ENCODE data around the gene PTPN13.

Gene PTPN13

DNA sequence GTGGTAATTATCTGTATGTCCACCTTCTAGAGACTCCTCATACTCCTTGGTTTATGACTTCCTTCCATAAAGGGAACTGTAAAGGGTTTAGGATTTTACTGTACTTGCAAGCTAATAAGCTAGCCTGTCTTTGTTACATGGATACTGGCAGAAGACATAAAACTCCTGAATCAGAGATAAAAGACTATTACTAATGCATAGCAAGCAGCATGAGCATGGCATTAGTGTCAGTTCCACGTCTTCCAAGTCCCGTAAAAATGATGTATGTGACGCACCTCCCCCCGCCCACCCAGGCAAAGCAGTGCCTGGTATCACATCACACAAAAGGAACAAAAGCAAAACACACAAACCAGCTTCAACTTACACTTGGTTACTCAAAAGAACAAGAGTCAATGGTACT is 184.1 kb downstream of the PTPN13 start (continued):
- TF ChIP-seq, protein P1, sequence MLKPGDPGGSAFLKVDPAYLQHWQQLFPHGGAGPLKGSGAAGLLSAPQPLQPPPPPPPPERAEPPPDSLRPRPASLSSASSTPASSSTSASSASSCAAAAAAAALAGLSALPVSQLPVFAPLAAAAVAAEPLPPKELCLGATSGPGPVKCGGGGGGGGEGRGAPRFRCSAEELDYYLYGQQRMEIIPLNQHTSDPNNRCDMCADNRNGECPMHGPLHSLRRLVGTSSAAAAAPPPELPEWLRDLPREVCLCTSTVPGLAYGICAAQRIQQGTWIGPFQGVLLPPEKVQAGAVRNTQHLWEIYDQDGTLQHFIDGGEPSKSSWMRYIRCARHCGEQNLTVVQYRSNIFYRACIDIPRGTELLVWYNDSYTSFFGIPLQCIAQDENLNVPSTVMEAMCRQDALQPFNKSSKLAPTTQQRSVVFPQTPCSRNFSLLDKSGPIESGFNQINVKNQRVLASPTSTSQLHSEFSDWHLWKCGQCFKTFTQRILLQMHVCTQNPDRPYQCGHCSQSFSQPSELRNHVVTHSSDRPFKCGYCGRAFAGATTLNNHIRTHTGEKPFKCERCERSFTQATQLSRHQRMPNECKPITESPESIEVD (tag by site-specific recombination; IDR thresholded peaks at IDR 0.05), result peak; percentile 74
- TF ChIP-seq ZNF202 (tag by site-specific recombination; IDR thresholded peaks at IDR 0.05; ENCODE audit: borderline replicate concordance) (no peak), ZNF621 (tag by site-specific recombination; IDR thresholded peaks at IDR 0.05) (no peak), ZNF843 (tag by site-specific recombination; IDR thresholded peaks at IDR 0.05) (peak; percentile 91), ZNF394 (tag by site-specific recombination; IDR thresholded peaks at IDR 0.05; ENCODE audit: borderline replicate concordance) (no peak), KLF1 (tag by site-specific recombination; IDR thresholded peaks at IDR 0.05) (no peak), ZNF561 (tag by site-specific recombination; IDR thresholded peaks at IDR 0.05; ENCODE audit: borderline replicate concordance) (peak; percentile 27; the same call in 1 of the 2 replicates), KLF10 (tag by site-specific recombination; IDR thresholded peaks at IDR 0.05) (no peak), ZNF239 (tag by site-specific recombination; IDR thresholded peaks at IDR 0.05) (no peak), ZNF830 (tag by site-specific recombination; IDR thresholded peaks at IDR 0.05; ENCODE audit: low read depth) (no peak), ZSCAN30 (tag by site-specific recombination; IDR thresholded peaks at IDR 0.05) (peak; percentile 23; the same call in 1 of the 2 replicates), ZNF777 (tag by site-specific recombination; IDR thresholded peaks at IDR 0.05; ENCODE audit: borderline replicate concordance) (no peak), ZXDB (tag by site-specific recombination; IDR thresholded peaks at IDR 0.05) (peak; percentile 41; the same call in 1 of the 2 replicates), ZNF211 (tag by site-specific recombination; IDR thresholded peaks at IDR 0.05; ENCODE audit: low read depth) (no peak)
- TF ChIP-seq, protein P2, sequence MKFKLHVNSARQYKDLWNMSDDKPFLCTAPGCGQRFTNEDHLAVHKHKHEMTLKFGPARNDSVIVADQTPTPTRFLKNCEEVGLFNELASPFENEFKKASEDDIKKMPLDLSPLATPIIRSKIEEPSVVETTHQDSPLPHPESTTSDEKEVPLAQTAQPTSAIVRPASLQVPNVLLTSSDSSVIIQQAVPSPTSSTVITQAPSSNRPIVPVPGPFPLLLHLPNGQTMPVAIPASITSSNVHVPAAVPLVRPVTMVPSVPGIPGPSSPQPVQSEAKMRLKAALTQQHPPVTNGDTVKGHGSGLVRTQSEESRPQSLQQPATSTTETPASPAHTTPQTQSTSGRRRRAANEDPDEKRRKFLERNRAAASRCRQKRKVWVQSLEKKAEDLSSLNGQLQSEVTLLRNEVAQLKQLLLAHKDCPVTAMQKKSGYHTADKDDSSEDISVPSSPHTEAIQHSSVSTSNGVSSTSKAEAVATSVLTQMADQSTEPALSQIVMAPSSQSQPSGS (tag by site-specific recombination; IDR thresholded peaks at IDR 0.05; ENCODE audit: low read depth), result no peak
- TF ChIP-seq, protein P3, sequence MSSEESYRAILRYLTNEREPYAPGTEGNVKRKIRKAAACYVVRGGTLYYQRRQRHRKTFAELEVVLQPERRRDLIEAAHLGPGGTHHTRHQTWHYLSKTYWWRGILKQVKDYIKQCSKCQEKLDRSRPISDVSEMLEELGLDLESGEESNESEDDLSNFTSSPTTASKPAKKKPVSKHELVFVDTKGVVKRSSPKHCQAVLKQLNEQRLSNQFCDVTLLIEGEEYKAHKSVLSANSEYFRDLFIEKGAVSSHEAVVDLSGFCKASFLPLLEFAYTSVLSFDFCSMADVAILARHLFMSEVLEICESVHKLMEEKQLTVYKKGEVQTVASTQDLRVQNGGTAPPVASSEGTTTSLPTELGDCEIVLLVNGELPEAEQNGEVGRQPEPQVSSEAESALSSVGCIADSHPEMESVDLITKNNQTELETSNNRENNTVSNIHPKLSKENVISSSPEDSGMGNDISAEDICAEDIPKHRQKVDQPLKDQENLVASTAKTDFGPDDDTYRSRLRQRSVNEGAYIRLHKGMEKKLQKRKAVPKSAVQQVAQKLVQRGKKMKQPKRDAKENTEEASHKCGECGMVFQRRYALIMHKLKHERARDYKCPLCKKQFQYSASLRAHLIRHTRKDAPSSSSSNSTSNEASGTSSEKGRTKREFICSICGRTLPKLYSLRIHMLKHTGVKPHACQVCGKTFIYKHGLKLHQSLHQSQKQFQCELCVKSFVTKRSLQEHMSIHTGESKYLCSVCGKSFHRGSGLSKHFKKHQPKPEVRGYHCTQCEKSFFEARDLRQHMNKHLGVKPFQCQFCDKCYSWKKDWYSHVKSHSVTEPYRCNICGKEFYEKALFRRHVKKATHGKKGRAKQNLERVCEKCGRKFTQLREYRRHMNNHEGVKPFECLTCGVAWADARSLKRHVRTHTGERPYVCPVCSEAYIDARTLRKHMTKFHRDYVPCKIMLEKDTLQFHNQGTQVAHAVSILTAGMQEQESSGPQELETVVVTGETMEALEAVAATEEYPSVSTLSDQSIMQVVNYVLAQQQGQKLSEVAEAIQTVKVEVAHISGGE (tag by site-specific recombination; conservative IDR thresholded peaks at IDR 0.05; ENCODE audit: low read depth), result no peak
- TF ChIP-seq, protein P4, sequence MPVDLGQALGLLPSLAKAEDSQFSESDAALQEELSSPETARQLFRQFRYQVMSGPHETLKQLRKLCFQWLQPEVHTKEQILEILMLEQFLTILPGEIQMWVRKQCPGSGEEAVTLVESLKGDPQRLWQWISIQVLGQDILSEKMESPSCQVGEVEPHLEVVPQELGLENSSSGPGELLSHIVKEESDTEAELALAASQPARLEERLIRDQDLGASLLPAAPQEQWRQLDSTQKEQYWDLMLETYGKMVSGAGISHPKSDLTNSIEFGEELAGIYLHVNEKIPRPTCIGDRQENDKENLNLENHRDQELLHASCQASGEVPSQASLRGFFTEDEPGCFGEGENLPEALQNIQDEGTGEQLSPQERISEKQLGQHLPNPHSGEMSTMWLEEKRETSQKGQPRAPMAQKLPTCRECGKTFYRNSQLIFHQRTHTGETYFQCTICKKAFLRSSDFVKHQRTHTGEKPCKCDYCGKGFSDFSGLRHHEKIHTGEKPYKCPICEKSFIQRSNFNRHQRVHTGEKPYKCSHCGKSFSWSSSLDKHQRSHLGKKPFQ (tag by site-specific recombination; IDR thresholded peaks at IDR 0.05), result no peak
- TF ChIP-seq, protein P5, sequence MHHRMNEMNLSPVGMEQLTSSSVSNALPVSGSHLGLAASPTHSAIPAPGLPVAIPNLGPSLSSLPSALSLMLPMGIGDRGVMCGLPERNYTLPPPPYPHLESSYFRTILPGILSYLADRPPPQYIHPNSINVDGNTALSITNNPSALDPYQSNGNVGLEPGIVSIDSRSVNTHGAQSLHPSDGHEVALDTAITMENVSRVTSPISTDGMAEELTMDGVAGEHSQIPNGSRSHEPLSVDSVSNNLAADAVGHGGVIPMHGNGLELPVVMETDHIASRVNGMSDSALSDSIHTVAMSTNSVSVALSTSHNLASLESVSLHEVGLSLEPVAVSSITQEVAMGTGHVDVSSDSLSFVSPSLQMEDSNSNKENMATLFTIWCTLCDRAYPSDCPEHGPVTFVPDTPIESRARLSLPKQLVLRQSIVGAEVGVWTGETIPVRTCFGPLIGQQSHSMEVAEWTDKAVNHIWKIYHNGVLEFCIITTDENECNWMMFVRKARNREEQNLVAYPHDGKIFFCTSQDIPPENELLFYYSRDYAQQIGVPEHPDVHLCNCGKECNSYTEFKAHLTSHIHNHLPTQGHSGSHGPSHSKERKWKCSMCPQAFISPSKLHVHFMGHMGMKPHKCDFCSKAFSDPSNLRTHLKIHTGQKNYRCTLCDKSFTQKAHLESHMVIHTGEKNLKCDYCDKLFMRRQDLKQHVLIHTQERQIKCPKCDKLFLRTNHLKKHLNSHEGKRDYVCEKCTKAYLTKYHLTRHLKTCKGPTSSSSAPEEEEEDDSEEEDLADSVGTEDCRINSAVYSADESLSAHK (tag by site-specific recombination; IDR thresholded peaks at IDR 0.05), result peak; percentile 55; the same call in 1 of the 2 replicates
- TF ChIP-seq, protein P6, sequence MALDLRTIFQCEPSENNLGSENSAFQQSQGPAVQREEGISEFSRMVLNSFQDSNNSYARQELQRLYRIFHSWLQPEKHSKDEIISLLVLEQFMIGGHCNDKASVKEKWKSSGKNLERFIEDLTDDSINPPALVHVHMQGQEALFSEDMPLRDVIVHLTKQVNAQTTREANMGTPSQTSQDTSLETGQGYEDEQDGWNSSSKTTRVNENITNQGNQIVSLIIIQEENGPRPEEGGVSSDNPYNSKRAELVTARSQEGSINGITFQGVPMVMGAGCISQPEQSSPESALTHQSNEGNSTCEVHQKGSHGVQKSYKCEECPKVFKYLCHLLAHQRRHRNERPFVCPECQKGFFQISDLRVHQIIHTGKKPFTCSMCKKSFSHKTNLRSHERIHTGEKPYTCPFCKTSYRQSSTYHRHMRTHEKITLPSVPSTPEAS (tag by site-specific recombination; IDR thresholded peaks at IDR 0.05), result no peak
- TF ChIP-seq, protein P7, sequence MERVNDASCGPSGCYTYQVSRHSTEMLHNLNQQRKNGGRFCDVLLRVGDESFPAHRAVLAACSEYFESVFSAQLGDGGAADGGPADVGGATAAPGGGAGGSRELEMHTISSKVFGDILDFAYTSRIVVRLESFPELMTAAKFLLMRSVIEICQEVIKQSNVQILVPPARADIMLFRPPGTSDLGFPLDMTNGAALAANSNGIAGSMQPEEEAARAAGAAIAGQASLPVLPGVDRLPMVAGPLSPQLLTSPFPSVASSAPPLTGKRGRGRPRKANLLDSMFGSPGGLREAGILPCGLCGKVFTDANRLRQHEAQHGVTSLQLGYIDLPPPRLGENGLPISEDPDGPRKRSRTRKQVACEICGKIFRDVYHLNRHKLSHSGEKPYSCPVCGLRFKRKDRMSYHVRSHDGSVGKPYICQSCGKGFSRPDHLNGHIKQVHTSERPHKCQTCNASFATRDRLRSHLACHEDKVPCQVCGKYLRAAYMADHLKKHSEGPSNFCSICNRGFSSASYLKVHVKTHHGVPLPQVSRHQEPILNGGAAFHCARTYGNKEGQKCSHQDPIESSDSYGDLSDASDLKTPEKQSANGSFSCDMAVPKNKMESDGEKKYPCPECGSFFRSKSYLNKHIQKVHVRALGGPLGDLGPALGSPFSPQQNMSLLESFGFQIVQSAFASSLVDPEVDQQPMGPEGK (tag by site-specific recombination; IDR thresholded peaks at IDR 0.05), result no peak
- TF ChIP-seq, protein P8, sequence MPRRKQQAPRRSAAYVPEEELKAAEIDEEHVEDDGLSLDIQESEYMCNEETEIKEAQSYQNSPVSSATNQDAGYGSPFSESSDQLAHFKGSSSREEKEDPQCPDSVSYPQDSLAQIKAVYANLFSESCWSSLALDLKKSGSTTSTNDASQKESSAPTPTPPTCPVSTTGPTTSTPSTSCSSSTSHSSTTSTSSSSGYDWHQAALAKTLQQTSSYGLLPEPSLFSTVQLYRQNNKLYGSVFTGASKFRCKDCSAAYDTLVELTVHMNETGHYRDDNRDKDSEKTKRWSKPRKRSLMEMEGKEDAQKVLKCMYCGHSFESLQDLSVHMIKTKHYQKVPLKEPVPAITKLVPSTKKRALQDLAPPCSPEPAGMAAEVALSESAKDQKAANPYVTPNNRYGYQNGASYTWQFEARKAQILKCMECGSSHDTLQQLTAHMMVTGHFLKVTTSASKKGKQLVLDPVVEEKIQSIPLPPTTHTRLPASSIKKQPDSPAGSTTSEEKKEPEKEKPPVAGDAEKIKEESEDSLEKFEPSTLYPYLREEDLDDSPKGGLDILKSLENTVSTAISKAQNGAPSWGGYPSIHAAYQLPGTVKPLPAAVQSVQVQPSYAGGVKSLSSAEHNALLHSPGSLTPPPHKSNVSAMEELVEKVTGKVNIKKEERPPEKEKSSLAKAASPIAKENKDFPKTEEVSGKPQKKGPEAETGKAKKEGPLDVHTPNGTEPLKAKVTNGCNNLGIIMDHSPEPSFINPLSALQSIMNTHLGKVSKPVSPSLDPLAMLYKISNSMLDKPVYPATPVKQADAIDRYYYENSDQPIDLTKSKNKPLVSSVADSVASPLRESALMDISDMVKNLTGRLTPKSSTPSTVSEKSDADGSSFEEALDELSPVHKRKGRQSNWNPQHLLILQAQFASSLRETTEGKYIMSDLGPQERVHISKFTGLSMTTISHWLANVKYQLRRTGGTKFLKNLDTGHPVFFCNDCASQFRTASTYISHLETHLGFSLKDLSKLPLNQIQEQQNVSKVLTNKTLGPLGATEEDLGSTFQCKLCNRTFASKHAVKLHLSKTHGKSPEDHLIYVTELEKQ (tag by site-specific recombination; IDR thresholded peaks at IDR 0.05; ENCODE audit: borderline replicate concordance), result no peak
